Measurements from ENCODE around the gene GPC5.
"Not testable (repeated sequence)": the region's sequence is repeated elsewhere in the genome, so short reads cannot be mapped to it uniquely, and the experiment has no call there.

Gene GPC5

DNA sequence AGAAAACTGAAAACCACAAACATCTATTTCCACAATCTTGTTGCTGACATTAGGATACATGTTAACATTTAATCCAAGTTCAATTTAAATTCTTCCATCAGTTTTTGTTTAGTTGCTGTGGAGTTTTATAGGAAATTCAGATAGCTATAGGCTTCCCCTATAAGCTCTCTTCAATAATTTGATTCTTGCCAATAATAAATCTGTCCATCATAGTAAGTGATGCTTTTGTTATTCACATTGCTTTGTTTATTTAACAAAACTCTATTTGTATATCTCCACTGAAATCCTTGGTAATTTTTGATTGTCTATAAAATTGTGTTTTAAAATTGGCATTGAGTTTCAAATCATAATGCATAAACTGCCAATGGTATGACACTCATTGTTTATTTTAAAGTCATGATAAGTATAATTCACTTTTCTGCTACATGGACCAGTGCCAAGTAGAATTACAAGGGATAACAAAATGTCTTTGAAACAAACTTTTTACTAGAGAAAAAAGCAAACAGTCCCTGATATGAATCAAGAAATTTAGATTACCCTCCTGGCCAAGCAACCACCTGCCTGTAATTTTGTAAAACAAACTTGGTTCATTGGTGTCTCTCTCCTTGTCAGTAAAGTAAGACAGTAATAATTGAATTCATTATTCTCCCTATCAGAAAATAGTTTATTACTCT, 1250.9 kb downstream of the GPC5 start:
- H3K27me3 Mint-ChIP-seq: no peaks in the 10 kb centered on the region
- H3K36me3 Mint-ChIP-seq (ENCODE audit: low read depth): no peaks in the 10 kb centered on the region
- peaks cover 6% of the 10 kb centered on the region for H3K9me3 Mint-ChIP-seq
- no peaks in the 10 kb centered on the region for H3K4me1 Mint-ChIP-seq (ENCODE audit: low read depth)
- H3K27ac Mint-ChIP-seq: no peak overlapping the region
- H3K4me3 Mint-ChIP-seq: no peak overlapping the region

DNA sequence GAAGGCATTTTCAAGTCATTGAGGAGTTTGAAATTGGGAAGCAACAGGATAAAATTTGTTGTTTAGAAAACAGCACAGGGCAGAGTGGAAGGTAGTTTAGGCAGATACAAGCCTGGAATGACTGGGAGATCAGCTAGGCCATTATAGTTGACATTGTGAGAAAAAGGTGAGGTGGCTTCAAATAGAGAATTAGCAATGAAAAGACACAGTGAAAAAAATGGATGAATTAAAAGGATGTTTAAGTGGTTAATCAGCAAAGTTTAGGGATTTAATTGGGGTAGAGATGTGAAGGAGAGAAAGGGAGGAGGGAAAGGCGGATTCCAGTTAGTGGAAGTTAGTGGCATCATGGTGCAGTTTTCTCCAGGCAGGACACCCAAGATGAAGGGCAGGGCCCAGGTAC, 1257.7 kb downstream of the GPC5 start:
- Mint-ChIP-seq H3K36me3 (ENCODE audit: low read depth) (no peaks in the 10 kb centered on the region), H3K9me3 (peaks cover 23% of the 10 kb centered on the region), H3K4me3 (no peak overlapping the region)

DNA sequence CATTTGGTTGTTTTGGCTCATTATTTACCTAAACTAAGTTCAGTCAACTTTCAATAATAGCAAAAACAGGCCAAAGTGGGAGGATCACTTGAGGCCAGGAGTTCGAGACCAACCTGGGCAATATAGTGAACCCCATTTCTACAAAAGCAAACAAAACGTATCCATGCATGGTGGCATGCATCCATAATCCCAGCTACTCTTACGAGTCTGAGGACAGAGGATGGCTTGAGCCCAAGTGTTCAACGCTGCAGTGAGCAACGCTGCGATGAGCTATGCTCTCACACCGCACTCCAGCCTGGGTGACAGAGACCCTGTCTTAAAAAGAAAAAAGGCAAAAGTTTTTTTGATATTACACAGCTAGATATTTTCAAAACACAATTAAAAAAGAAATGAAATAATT, 1258.2 kb downstream of the GPC5 start:
- Mint-ChIP-seq H3K4me1 (ENCODE audit: low read depth) (no peaks in the 10 kb centered on the region), H3K36me3 (ENCODE audit: low read depth) (no peaks in the 10 kb centered on the region), H3K27ac (no peak overlapping the region), H3K9me3 (peaks cover 24% of the 10 kb centered on the region), H3K27me3 (no peaks in the 10 kb centered on the region), H3K4me3 (no peak overlapping the region)

More for the DNA sequence above, 1257.7 kb downstream of the GPC5 start:
- H3K4me1 Mint-ChIP-seq (ENCODE audit: low read depth): no peaks in the 10 kb centered on the region
- H3K27me3 Mint-ChIP-seq: no peaks in the 10 kb centered on the region
- H3K27ac Mint-ChIP-seq: no peak overlapping the region

DNA sequence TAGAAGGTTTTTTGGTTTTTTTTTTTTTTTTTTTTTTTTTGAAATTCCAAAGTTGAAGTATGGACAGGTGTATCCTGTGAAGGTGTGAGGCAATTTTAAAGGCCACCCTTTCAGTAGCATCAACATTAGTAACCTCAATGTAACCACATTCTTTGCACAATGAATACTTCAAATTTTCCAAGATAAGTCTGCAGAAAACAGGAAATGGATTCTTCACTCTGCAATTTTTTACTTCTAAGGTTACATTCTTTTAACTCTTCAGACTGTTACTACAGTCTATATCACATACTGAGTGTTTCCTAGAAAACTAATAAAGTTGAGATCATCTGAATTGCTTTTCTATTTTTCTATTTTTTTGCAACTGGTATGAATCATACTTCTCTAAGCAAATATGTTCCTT, 1259.1 kb downstream of the GPC5 start:
- no peaks in the 10 kb centered on the region for H3K36me3 Mint-ChIP-seq (ENCODE audit: low read depth)
- H3K27ac Mint-ChIP-seq: no peak overlapping the region
- peaks cover 31% of the 10 kb centered on the region for H3K9me3 Mint-ChIP-seq
- no peaks in the 10 kb centered on the region for H3K27me3 Mint-ChIP-seq
- no peak overlapping the region for H3K4me3 Mint-ChIP-seq
- no peaks in the 10 kb centered on the region for H3K4me1 Mint-ChIP-seq (ENCODE audit: low read depth)

DNA sequence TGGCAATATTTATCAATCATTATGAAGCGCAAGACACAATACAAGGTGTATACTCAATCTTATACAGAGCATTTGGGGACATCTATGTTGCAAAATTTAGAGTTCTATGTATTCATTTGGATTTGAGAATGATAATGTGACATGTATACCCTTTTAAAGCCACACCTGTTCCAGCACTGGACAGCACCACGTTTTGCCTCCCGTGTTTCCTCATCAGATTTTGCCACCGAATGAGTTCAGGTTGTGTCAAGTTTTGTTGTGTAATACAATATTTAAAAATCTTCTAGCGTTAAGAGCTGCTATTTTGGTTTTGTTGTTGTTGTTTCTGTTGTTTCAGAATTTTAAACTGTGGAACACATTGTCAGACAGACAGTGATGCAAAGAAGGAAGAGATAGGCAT, 1259.9 kb downstream of the GPC5 start:
- Mint-ChIP-seq H3K9me3 (peaks cover 27% of the 10 kb centered on the region), H3K27me3 (no peaks in the 10 kb centered on the region), H3K4me1 (ENCODE audit: low read depth) (no peaks in the 10 kb centered on the region), H3K36me3 (ENCODE audit: low read depth) (no peaks in the 10 kb centered on the region), H3K4me3 (no peak overlapping the region), H3K27ac (no peak overlapping the region)

DNA sequence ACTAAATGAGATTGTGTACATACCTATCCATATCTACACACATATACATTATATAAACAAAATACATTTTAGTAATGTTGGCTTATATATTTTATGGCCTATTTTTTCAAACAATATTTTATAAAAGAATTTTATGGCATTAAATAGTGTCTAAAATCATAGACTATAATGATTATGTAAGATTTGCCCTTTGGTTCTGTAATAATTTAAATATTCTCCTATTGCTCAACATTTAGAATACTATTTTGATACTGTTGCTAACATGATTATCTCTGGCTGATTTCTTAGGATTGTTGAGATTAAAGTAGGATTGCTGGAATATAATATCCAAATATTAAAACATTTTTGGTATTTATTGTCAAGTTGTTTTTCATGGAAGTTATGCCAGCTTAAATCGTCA, 1263.0 kb downstream of the GPC5 start:
- no peaks in the 10 kb centered on the region for H3K36me3 Mint-ChIP-seq (ENCODE audit: low read depth)
- H3K4me3 Mint-ChIP-seq: no peak overlapping the region
- H3K9me3 Mint-ChIP-seq: peaks cover 22% of the 10 kb centered on the region
- no peak overlapping the region for H3K27ac Mint-ChIP-seq
- no peaks in the 10 kb centered on the region for H3K27me3 Mint-ChIP-seq
- H3K4me1 Mint-ChIP-seq (ENCODE audit: low read depth): no peaks in the 10 kb centered on the region

DNA sequence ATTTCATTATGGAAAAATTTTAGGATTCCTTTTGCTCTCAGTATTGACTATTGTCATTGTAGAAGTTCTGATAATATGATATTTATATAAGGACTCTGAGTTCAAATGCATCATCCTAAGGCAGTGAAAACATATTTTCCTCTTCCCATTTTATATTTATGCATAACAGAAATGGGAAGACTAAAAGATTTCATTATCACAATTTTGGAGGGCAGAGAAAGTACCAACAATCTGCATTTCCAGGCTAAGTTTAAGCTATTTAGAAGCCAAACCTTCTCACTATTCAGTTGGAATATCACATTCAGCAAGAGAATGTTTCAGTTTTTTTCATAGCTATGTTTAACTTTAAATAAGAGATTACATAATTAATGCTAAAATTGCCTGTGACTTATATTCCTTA, 1269.7 kb downstream of the GPC5 start:
- Mint-ChIP-seq H3K4me3 (no peak overlapping the region), H3K4me1 (ENCODE audit: low read depth) (no peaks in the 10 kb centered on the region), H3K27ac (no peak overlapping the region), H3K36me3 (ENCODE audit: low read depth) (no peaks in the 10 kb centered on the region), H3K27me3 (no peaks in the 10 kb centered on the region), H3K9me3 (peaks cover 5% of the 10 kb centered on the region)

DNA sequence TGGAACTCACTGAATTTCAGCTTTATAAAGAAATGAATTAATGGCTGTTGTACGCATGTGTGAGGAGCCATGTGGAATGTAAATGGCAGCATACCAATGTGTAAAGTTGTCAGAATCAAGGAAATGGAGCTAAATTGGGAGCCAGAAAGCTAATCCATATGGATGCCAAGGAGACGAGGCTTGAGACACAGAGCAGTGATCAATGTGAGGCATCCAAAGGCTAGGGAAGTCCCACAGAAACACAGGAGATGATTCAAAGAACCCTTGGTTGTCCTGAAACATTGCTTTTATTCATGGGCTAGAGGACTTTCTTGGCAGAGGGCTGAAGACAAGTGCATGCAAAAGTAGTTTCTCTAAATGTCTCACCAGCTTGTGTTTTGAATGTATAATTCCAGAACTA, 1271.7 kb downstream of the GPC5 start:
- Mint-ChIP-seq H3K27me3 (no peaks in the 10 kb centered on the region), H3K4me3 (no peak overlapping the region), H3K36me3 (ENCODE audit: low read depth) (no peaks in the 10 kb centered on the region), H3K9me3 (peaks cover 5% of the 10 kb centered on the region), H3K27ac (no peak overlapping the region), H3K4me1 (ENCODE audit: low read depth) (no peaks in the 10 kb centered on the region)

DNA sequence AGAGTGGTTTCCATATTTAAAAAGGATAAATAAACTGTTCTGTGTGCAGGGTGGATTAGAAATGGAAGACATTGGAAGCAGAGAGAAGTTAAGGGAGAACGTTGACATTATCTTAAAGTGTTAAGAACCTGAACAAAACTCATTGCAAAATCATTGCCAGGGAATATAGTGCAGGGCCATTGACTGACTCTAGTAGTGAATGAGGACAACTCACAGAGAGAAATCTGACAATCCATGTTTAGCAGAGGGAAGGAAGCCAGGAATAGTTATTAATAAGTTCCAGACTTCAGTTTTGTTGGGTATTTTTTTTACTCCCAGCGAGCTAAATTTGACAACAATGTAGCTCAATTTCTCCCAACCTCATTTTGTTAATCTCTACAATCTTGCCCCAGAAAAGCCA, 1273.4 kb downstream of the GPC5 start:
- no peak overlapping the region for H3K4me3 Mint-ChIP-seq
- no peak overlapping the region for H3K27ac Mint-ChIP-seq
- no peaks in the 10 kb centered on the region for H3K36me3 Mint-ChIP-seq (ENCODE audit: low read depth)
- peaks cover 5% of the 10 kb centered on the region for H3K9me3 Mint-ChIP-seq
- no peaks in the 10 kb centered on the region for H3K4me1 Mint-ChIP-seq (ENCODE audit: low read depth)
- no peaks in the 10 kb centered on the region for H3K27me3 Mint-ChIP-seq

DNA sequence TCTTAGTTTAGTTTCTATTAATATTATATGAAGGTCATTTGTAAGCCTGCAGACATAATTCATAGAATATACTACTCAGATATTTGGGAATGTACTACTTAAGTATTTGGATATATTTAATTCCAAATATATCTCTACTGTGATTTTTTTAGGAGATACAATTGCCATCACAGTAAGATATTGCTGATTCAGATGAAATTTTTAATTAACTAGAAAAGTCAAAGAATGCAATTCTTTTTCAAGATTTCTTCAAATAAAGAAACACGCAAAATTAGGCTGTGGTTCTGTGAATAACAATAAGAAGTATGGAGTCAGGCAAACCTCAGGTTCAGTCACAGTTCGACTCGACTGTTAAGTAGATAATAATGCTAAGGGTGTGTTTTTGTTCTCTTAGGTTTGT, 1277.8 kb downstream of the GPC5 start:
- H3K4me3 Mint-ChIP-seq: no peak overlapping the region
- no peak overlapping the region for H3K27ac Mint-ChIP-seq
- H3K36me3 Mint-ChIP-seq (ENCODE audit: low read depth): no peaks in the 10 kb centered on the region
- H3K4me1 Mint-ChIP-seq (ENCODE audit: low read depth): no peaks in the 10 kb centered on the region
- no peaks in the 10 kb centered on the region for H3K27me3 Mint-ChIP-seq
- peaks cover 15% of the 10 kb centered on the region for H3K9me3 Mint-ChIP-seq

DNA sequence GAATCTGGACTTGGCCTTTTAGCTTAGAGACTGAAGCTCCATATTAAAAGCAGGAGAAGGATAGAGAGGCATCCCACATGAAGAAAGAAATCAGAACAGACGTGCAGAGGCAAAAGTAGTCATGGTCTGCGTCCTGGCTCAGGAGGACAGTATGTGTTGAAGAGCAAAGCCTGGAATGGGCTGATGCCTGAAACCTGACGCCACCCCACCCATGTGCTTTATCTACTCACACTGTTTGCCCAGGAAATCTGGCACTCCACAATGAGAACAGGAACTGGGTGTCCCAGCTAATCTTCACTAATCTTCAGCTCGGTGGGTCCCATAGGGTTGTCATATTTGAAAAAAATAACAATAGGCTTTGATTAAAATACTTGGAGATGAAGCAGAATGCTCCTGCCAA, 1279.2 kb downstream of the GPC5 start:
- Mint-ChIP-seq H3K27ac (no peak overlapping the region), H3K4me3 (no peak overlapping the region), H3K36me3 (ENCODE audit: low read depth) (no peaks in the 10 kb centered on the region), H3K27me3 (no peaks in the 10 kb centered on the region), H3K9me3 (peaks cover 22% of the 10 kb centered on the region), H3K4me1 (ENCODE audit: low read depth) (no peaks in the 10 kb centered on the region)

DNA sequence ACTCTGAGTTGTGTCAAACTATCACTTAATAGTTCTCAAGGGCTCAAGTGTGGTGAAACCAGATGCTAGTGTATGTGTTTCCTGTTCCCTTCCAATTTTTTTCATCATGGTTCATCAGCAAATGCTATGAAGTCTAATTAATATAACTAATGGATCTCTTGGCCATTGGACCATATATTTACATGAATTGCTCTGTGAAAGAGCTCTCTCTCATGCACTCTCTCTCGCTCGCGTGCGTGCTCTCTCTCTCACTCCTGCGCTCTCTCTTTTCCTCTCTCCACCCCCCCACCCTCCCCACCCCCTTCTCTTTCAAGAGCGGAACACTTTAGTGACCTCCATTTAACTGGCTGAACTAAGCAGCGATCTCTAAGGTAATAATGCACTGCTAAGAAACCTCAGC, 1281.2 kb downstream of the GPC5 start:
- H3K36me3 Mint-ChIP-seq (ENCODE audit: low read depth): no peaks in the 10 kb centered on the region
- no peak overlapping the region for H3K27ac Mint-ChIP-seq
- H3K27me3 Mint-ChIP-seq: no peaks in the 10 kb centered on the region
- no peak overlapping the region for H3K4me3 Mint-ChIP-seq
- H3K4me1 Mint-ChIP-seq (ENCODE audit: low read depth): no peaks in the 10 kb centered on the region
- peaks cover 26% of the 10 kb centered on the region for H3K9me3 Mint-ChIP-seq

DNA sequence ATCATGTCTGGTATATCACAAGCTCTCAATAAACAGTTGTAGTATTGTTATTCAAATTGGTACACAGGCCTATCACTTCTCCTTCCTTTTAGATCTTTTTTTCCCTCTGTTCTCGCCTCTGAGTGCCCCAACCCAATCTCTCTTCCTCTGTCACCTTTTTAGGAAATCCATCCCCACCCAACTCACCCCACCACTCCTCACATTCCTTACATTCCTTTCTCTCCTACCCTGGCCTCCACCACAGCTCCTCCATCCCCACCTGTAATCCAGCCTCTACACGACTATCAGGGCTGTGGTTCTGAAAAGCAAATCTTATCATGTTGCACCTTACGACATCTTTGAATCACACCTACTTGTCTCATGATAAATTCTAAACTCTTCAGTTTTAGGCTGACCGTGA, 1282.8 kb downstream of the GPC5 start:
- H3K4me1 Mint-ChIP-seq (ENCODE audit: low read depth): no peaks in the 10 kb centered on the region
- H3K4me3 Mint-ChIP-seq: no peak overlapping the region
- H3K36me3 Mint-ChIP-seq (ENCODE audit: low read depth): no peaks in the 10 kb centered on the region
- peaks cover 26% of the 10 kb centered on the region for H3K9me3 Mint-ChIP-seq
- H3K27me3 Mint-ChIP-seq: no peaks in the 10 kb centered on the region
- no peak overlapping the region for H3K27ac Mint-ChIP-seq

DNA sequence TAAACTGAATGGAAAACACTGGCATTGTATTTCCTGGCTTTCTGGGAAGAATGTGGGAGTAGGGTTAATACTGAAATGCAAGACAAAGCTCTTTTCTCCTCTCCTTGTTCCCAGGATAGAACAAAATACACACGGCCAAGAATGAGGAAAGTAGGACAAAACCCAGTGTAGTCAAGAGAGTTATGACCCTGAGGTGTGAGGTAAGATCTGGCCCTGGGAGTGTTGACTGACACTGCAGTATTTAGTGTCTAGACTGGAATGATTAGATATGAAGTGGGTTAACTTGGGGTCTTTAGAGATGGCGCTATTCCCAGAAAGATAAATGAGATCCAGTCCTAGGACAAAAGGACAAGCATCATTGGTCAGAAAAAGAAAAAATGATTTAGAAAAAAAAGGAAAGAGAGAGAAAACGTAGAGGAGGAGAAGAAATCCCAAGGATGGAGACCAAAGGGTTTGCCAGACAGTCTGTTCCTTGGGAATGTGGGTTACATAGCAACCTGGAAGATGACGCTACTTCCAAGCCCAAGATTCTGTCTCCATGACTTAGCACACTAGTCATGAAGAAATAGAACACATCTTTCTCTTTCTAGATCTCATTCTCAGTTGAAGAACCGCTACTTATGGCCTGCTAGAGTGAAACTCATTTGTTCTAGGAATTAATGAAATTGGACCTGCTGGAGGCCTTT, 1284.6 kb downstream of the GPC5 start:
- Mint-ChIP-seq H3K4me1 (ENCODE audit: low read depth) (no peaks in the 10 kb centered on the region), H3K9me3 (peaks cover 23% of the 10 kb centered on the region), H3K36me3 (ENCODE audit: low read depth) (no peaks in the 10 kb centered on the region), H3K4me3 (no peak overlapping the region), H3K27ac (no peak overlapping the region), H3K27me3 (no peaks in the 10 kb centered on the region)

DNA sequence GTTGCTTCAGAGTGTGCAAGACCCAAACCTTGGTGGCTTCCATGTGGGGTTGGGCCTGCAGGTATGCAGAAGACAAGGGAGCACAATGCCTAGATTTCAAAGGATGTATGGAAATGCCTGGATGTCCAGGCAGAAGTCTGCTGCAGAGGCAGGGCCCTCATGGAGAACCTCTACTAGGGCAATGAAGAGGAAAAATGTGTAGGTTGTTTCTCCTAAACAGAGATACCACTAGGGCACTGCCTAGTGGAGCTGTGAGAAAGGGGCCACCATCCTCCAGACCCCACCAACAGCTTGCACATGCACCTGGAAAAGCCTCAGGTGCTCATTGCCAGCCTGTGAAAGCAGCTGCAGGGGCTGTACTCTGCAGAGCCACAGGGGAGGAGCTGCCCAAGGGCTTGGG, 1295.6 kb downstream of the GPC5 start:
- Mint-ChIP-seq H3K4me1 (ENCODE audit: low read depth) (no peaks in the 10 kb centered on the region), H3K9me3 (peaks cover 12% of the 10 kb centered on the region), H3K27me3 (no peaks in the 10 kb centered on the region), H3K27ac (no peak overlapping the region), H3K36me3 (ENCODE audit: low read depth) (no peaks in the 10 kb centered on the region), H3K4me3 (no peak overlapping the region)

DNA sequence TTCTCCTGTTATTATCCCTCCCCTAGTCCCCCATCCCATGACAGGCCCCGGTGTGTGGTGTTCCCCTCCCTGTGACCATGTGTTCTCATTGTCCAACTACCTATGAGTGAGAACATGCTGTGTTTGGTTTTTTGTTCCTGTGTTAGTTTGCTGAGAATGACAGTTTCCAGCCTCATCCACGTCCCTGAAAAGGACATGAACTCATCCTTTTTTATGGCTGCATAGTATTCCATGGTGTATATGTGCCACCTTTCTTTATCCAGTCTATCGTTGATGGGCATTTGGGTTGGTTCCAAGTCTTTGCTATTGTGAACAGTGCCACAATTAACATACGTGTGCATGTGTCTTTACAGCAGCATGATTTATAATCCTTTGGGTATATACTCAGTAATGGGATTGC, 1297.4 kb downstream of the GPC5 start:
- H3K27ac Mint-ChIP-seq; H3K36me3 Mint-ChIP-seq (ENCODE audit: low read depth); H3K4me1 Mint-ChIP-seq (ENCODE audit: low read depth); H3K27me3 Mint-ChIP-seq; H3K4me3 Mint-ChIP-seq: not testable (repeated sequence)
- H3K9me3 Mint-ChIP-seq: peaks cover 19% of the 10 kb centered on the region
